Astrocyte (in vitro differentiated cells and primary cell): ENCODE results near the gene CDC42EP1. TPM values are rescaled to one million over a fixed set of nuclear protein-coding genes. Genes with fewer than 3 reads are reported as not detected.

Source experiments
- DNase-seq: peaks from one replicate; pipeline ENCODE4 v3.0.0-alpha.2; 2010; ENCODE audit warnings: low read depth
- FAIRE-seq: peaks from 2 replicates; lab custom pipeline; 2011; peaks lifted over from hg19 to GRCh38; lab: Jason Lieb, UNC
- H2AFZ ChIP-seq: 2 replicates; pipeline ENCODE4 v1.6.0; 2012; ENCODE audit warnings: low read depth, low read length, inconsistent platforms
- H3K27ac ChIP-seq: 2 replicates; pipeline ENCODE4 v1.5.1; 2011; ENCODE audit warnings: low read depth, low read length, inconsistent platforms
- H3K27me3 ChIP-seq: 2 replicates; pipeline ENCODE4 v1.6.0; 2011; ENCODE audit warnings: low read length, inconsistent platforms; ENCODE audit not compliant: insufficient read depth
- H3K36me3 ChIP-seq: 2 replicates; pipeline ENCODE4 v1.5.1; 2011; ENCODE audit warnings: low read length, inconsistent platforms; ENCODE audit not compliant: insufficient read depth
- H3K4me1 ChIP-seq: 2 replicates; pipeline ENCODE4 v1.5.1; 2011; ENCODE audit warnings: low read length, inconsistent platforms; ENCODE audit not compliant: insufficient read depth
- H3K4me2 ChIP-seq: 2 replicates; pipeline ENCODE4 v1.6.0; 2012; ENCODE audit warnings: low read length, inconsistent platforms
- H3K4me3 ChIP-seq: 2 replicates; pipeline ENCODE4 v1.5.1; 2011; ENCODE audit warnings: low read depth, mild to moderate bottlenecking, low read length, inconsistent platforms; ENCODE audit not compliant: insufficient read depth
- H3K79me2 ChIP-seq: 2 replicates; pipeline ENCODE4 v1.6.0; 2012; ENCODE audit warnings: mild to moderate bottlenecking, low read length, inconsistent platforms; ENCODE audit not compliant: insufficient read depth
- H3K9ac ChIP-seq: 2 replicates; pipeline ENCODE4 v1.6.0; 2012; ENCODE audit warnings: mild to moderate bottlenecking, low read length, inconsistent platforms
- H3K9me3 ChIP-seq: 2 replicates; pipeline ENCODE4 v1.5.1; 2012; ENCODE audit warnings: low read depth, mild to moderate bottlenecking, low read length, inconsistent platforms; ENCODE audit not compliant: insufficient read depth
- H4K20me1 ChIP-seq: 2 replicates; pipeline ENCODE4 v1.6.0; 2012; ENCODE audit warnings: low read length, inconsistent platforms; ENCODE audit not compliant: insufficient read depth
- H3K27ac Mint-ChIP-seq: one replicate; pipeline ENCODE4 v1.8.0; 2021; ENCODE audit warnings: mild to moderate bottlenecking, mixed read lengths; ENCODE audit not compliant: unreplicated experiment
- H3K27me3 Mint-ChIP-seq: one replicate; pipeline ENCODE4 v1.8.0; 2021; ENCODE audit warnings: low read depth, mixed read lengths; ENCODE audit not compliant: unreplicated experiment
- H3K36me3 Mint-ChIP-seq: one replicate; pipeline ENCODE4 v1.8.0; 2021; ENCODE audit warnings: low read depth, mixed read lengths; ENCODE audit not compliant: unreplicated experiment
- H3K4me1 Mint-ChIP-seq: one replicate; pipeline ENCODE4 v1.8.0; 2021; ENCODE audit warnings: low read depth, mixed read lengths; ENCODE audit not compliant: unreplicated experiment
- H3K4me3 Mint-ChIP-seq: one replicate; pipeline ENCODE4 v1.8.0; 2021; ENCODE audit warnings: mild to moderate bottlenecking, moderate library complexity, mixed read lengths; ENCODE audit not compliant: unreplicated experiment
- H3K9me3 Mint-ChIP-seq: one replicate; pipeline ENCODE4 v1.8.0; 2021; ENCODE audit warnings: mild to moderate bottlenecking, mixed read lengths; ENCODE audit not compliant: unreplicated experiment
- CTCF ChIP-seq: IDR thresholded peaks from 2 replicates; pipeline ENCODE4 v1.5.1; 2011; ENCODE audit warnings: low read depth, mild to moderate bottlenecking, inconsistent platforms, low read length, moderate library complexity; ENCODE audit not compliant: insufficient read depth
- EZH2 ChIP-seq: IDR thresholded peaks from 2 replicates; pipeline ENCODE4 v1.6.1; 2012; ENCODE audit warnings: mild to moderate bottlenecking, low read length, inconsistent platforms; ENCODE audit not compliant: insufficient read depth
- total RNA-seq: library from RNA; stranded (reverse); gene quantifications from 2 replicates; pipeline ENCODE4 v1.2.1, GENCODE V29; 2021

CDC42EP1 gene
- total RNA-seq, 1 donor from 2014 or later: 106 TPM

- Histone ChIP-seq H3K9ac (peak overlapping the region; percentile 30), H3K4me1 (peaks cover 61% of the 10 kb centered on the region), H3K4me3 (no peak overlapping the region), H3K9me3 (no peaks in the 10 kb centered on the region), H4K20me1 (peaks cover 85% of the 10 kb centered on the region), H2AFZ (no peak overlapping the region), H3K79me2 (peaks cover 52% of the 10 kb centered on the region), H3K27me3 (no peaks in the 10 kb centered on the region), H3K36me3 (peaks cover 15% of the 10 kb centered on the region), H3K4me2 (peak overlapping the region; percentile 38), H3K27ac (no peak overlapping the region)
- no peak for DNase-seq
- Mint-ChIP-seq H3K27ac (no peak overlapping the region), H3K4me1 (peaks cover 45% of the 10 kb centered on the region), H3K9me3 (no peaks in the 10 kb centered on the region), H3K36me3 (peaks cover 10% of the 10 kb centered on the region), H3K27me3 (no peaks in the 10 kb centered on the region), H3K4me3 (no peak overlapping the region)
- no peak for FAIRE-seq
- TF ChIP-seq EZH2 (no peak), CTCF (no peak)
Measured at GRCh38 chr22:37568448-37569008, 8.2 kb downstream of the CDC42EP1 start.

- Histone ChIP-seq H3K9ac (peak overlapping the region; percentile 30), H2AFZ (no peak overlapping the region), H4K20me1 (peaks cover 78% of the 10 kb centered on the region), H3K4me2 (peak overlapping the region; percentile 38), H3K9me3 (no peaks in the 10 kb centered on the region), H3K79me2 (peaks cover 45% of the 10 kb centered on the region), H3K4me3 (no peak overlapping the region), H3K27ac (no peak overlapping the region), H3K4me1 (peaks cover 54% of the 10 kb centered on the region), H3K27me3 (no peaks in the 10 kb centered on the region), H3K36me3 (peaks cover 15% of the 10 kb centered on the region)
- DNase-seq (no peak), FAIRE-seq (no peak)
- H3K27me3 Mint-ChIP-seq: no peaks in the 10 kb centered on the region
- peaks cover 10% of the 10 kb centered on the region for H3K36me3 Mint-ChIP-seq
- TF ChIP-seq EZH2: no peak
- TF ChIP-seq CTCF: no peak
- H3K4me1 Mint-ChIP-seq: peaks cover 38% of the 10 kb centered on the region
- no peak overlapping the region for H3K4me3 Mint-ChIP-seq
- H3K27ac Mint-ChIP-seq: peak overlapping the region; percentile 11
- no peaks in the 10 kb centered on the region for H3K9me3 Mint-ChIP-seq
Measured at GRCh38 chr22:37569009-37569920, 9.0 kb downstream of the CDC42EP1 start.
